HL-60 (cell line): ENCODE results near the gene FGD3.
"Not testable (repeated sequence)": the region's sequence is repeated elsewhere in the genome, so short reads cannot be mapped to it uniquely, and the experiment has no call there.

Experiments used
- DNase-seq, 2 experiments: peaks; one replicate each; pipeline ENCODE4 v3.0.0-alpha.2; 2010 to 2020; ENCODE audit warnings: low read depth in 1 of 2, low spot score in 1 of 2
- H3K27ac ChIP-seq: fragments of 250-450 bp; sonication (Bioruptor Pico); replicated peaks from 2 replicates; pipeline ENCODE4 v1.5.1; 2020; ENCODE audit warnings: mild to moderate bottlenecking, moderate library complexity
- H3K27me3 ChIP-seq: fragments of 250-450 bp; sonication (Bioruptor Pico); 2 replicates; pipeline ENCODE4 v1.5.1; 2021; ENCODE audit warnings: mild to moderate bottlenecking, moderate library complexity; ENCODE audit not compliant: insufficient read depth, poor library complexity, severe bottlenecking
- H3K4me3 ChIP-seq: replicated peaks from 2 replicates; pipeline ENCODE4 v1.5.1; 2011; ENCODE audit warnings: mild to moderate bottlenecking, control low read depth, low read length; ENCODE audit not compliant: insufficient read depth
- CTCF ChIP-seq: IDR thresholded peaks from one replicate; pipeline ENCODE4 v1.5.1; 2011; ENCODE audit warnings: low read length, control low read depth, inconsistent platforms; ENCODE audit not compliant: insufficient read depth
- GABPA ChIP-seq: IDR thresholded peaks from 2 replicates; pipeline ENCODE4 v1.6.1; 2012; ENCODE audit warnings: low read depth
- POLR2AphosphoS5 ChIP-seq: IDR thresholded peaks from 2 replicates; pipeline ENCODE4 v1.6.1; 2012; ENCODE audit warnings: low read depth
- REST ChIP-seq: IDR thresholded peaks from 2 replicates; pipeline ENCODE4 v1.6.1; 2012; ENCODE audit warnings: low read depth; ENCODE audit not compliant: insufficient replicate concordance
- SPI1 ChIP-seq: IDR thresholded peaks from 2 replicates; pipeline ENCODE4 v1.6.1; 2012; ENCODE audit warnings: low read depth, mild to moderate bottlenecking, borderline replicate concordance
- long read RNA-seq: library from polyadenylated mRNA; unstranded; transcript quantifications from one replicate; pipeline ENCODE4 v2.0.0, GENCODE V29; 2020

The FGD3 gene
- long read RNA-seq, transcript FGD3-203 (18 exons, 3,432 nt): minor isoform, 23 of 154 reads
- long read RNA-seq, transcript FGD3-205 (18 exons, 3,057 nt): major isoform, 90 of 154 reads
- long read RNA-seq, partial matches to known transcripts: 18 of 154 reads
- long read RNA-seq, other reads (novel, unspliced or antisense): 23 of 154 reads

GRCh38 chr9:92947268-92948037, at the start of gene FGD3:
Gene FGD3, plus strand, starts transcription at chr9:92947523. Its CDS starts 28,734 bp downstream, at chr9:92976257.
- TF ChIP-seq GABPA (no peak), CTCF (no peak), REST (no peak), POLR2AphosphoS5 (no peak), SPI1 (no peak)
- DNase-seq: no peak
- no peak within 1 kb of the TSS for H3K27ac ChIP-seq
- H3K4me3 ChIP-seq: peak within 1 kb of the TSS; percentile 20
- peaks cover 23% of the 10 kb centered on the region for H3K27me3 ChIP-seq

DNA sequence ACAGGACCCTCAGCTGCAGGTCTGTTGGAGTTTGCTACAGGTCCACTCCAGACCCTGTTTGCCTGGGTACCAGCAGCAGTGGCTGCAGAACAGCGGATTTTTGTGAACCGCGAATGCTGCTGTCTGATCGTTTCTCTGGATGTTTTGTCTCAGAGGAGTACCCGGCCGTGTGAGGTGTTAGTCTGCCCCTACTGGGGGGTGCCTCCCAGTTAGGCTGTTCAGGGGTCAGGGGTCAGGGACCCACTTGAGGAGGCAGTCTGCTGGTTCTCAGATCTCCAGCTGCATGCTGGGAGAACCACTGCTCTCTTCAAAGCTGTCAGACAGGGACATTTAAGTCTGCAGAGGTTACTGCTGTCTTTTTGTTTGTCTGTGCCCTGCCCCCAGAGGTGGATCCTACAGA, 42.2 kb upstream of the FGD3 start:
- DNase-seq, H3K4me3 ChIP-seq, H3K27me3 ChIP-seq, H3K27ac ChIP-seq: not testable (repeated sequence)

DNA sequence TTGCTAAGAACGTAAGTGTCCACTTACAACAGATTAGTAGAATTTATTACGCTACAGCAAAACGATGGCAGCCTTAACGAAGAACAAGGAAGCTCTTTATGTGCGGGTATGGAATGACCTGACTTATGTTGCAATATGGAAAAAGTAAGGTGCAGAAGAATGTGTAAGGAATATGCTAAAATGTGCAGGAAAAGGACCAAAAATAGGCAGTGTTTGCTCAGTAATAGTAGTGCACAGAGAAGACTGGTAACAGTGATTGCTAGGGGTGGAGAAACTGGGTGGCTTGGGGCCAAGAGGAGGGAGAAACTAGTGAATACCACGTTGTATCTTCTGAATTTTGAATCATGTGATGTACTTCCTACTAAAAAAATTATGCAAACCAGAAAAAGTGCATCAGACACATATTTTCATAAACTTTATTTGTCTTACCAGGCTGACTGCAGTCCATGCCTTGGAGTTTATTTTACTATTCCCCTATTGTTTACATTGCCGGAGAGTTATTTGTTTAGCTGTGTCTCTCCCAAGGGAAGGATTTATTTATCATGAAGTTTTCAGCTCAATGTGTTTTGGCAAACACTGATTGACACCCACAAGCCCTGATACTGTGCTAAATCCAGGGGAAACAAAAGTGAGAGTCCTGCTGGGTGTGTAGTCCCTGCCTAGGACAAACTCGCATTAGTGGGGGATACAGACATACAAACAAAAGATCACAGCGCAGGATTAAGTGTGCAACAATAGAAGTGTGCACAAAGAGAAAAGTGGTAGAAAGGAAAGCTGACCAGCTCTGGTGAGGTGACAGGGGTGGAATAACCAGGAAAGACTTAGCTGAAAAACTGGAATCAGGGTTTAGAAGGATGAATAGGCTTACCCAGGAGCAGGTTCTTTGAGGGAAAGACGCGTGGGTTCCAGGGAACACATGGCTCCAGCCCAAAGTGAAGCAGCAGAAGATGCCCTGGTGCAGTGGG, 35.5 kb upstream of the FGD3 start:
- TF ChIP-seq GABPA (no peak), POLR2AphosphoS5 (no peak), REST (no peak)
- Histone ChIP-seq H3K27ac (no peak overlapping the region), H3K4me3 (no peak overlapping the region), H3K27me3 (no peaks in the 10 kb centered on the region)
- no peak for DNase-seq

GRCh38 chr9:92917176-92917800, 30.0 kb upstream of the FGD3 start:
- TF ChIP-seq REST (no peak), CTCF (no peak), POLR2AphosphoS5 (0 out of 2 replicates have a peak, but pooled peaks have one; percentile 24), SPI1 (peak; percentile 85), GABPA (no peak)
- H3K27ac ChIP-seq: no peak overlapping the region
- peak; percentile 38 to 74 for DNase-seq
- no peaks in the 10 kb centered on the region for H3K27me3 ChIP-seq
- no peak overlapping the region for H3K4me3 ChIP-seq
